Neural cell (in vitro differentiated cells): Measurements from ENCODE around the gene RASGRP4. TPM values are rescaled to one million over a fixed set of nuclear protein-coding genes. Genes with fewer than 3 reads are reported as not detected.

Experiments used
- H2AFZ ChIP-seq: fragments of 200-600, 300-800 bp; sonication (generic), shearing (Covaris generic); 2 replicates; pipeline ENCODE4 v1.6.0; 2014; ENCODE audit warnings: low read depth, mild to moderate bottlenecking, antibody characterized with exemption, low read length, moderate library complexity
- H3F3A ChIP-seq: fragments of 200-600 bp; shearing (Covaris generic); 2 replicates; pipeline ENCODE4 v1.6.1; 2016; ENCODE audit warnings: mild to moderate bottlenecking, moderate library complexity, mixed read lengths, antibody characterized with exemption, low read length; ENCODE audit not compliant: insufficient read depth, poor library complexity, severe bottlenecking
- H3K27ac ChIP-seq: fragments of 200-600, 300-800 bp; sonication (generic), shearing (Covaris generic); 2 replicates; pipeline ENCODE4 v1.5.1; 2014; ENCODE audit warnings: mild to moderate bottlenecking, low read length, moderate library complexity
- H3K27me3 ChIP-seq: fragments of 300-800, 200-600 bp; sonication (generic), shearing (Covaris generic); 2 replicates; pipeline ENCODE4 v1.6.0; 2014; ENCODE audit warnings: mild to moderate bottlenecking, low read depth, low read length, moderate library complexity; ENCODE audit not compliant: insufficient read depth
- H3K36me3 ChIP-seq: fragments of 300-800, 200-600 bp; sonication (generic), shearing (Covaris generic); 2 replicates; pipeline ENCODE4 v1.5.1; 2014; ENCODE audit warnings: mild to moderate bottlenecking, antibody characterized with exemption, low read length, moderate library complexity; ENCODE audit not compliant: insufficient read depth
- H3K4me2 ChIP-seq: fragments of 300-800, 200-600 bp; sonication (generic), shearing (Covaris generic); 2 replicates; pipeline ENCODE4 v1.6.0; 2014; ENCODE audit warnings: mild to moderate bottlenecking, low read length
- H3K4me3 ChIP-seq: fragments of 300-800, 200-600 bp; sonication (generic), shearing (Covaris generic); 2 replicates; pipeline ENCODE4 v1.5.1; 2014; ENCODE audit warnings: mild to moderate bottlenecking, low read length, moderate library complexity
- H3K79me2 ChIP-seq: fragments of 200-600 bp; shearing (Covaris generic); replicated peaks from 2 replicates; pipeline ENCODE4 v1.6.0; 2014; ENCODE audit warnings: mild to moderate bottlenecking, low read length, moderate library complexity; ENCODE audit not compliant: insufficient read depth
- H3K9ac ChIP-seq: fragments of 300-800, 200-600 bp; sonication (generic), shearing (Covaris generic); 2 replicates; pipeline ENCODE4 v1.6.1; 2016; ENCODE audit warnings: mild to moderate bottlenecking, low read length, mixed read lengths
- H3K9me2 ChIP-seq: fragments of 200-600 bp; shearing (Covaris generic); 2 replicates; pipeline ENCODE4 v1.6.1; 2016; ENCODE audit warnings: mild to moderate bottlenecking, low read length, mixed read lengths; ENCODE audit not compliant: insufficient read depth
- H3K9me3 ChIP-seq: fragments of 200-600, 300-800 bp; sonication (generic), shearing (Covaris generic); 2 replicates; pipeline ENCODE4 v1.6.1; 2016; ENCODE audit warnings: mild to moderate bottlenecking, mixed run types, low read length, moderate library complexity, mixed read lengths
- H4K20me1 ChIP-seq: fragments of 200-600 bp; shearing (Covaris generic); 2 replicates; pipeline ENCODE4 v1.6.1; 2016; ENCODE audit warnings: mild to moderate bottlenecking, mixed run types; ENCODE audit not compliant: insufficient read depth
- EP300 ChIP-seq: fragments of 450-650 bp; conservative IDR thresholded peaks from 2 replicates; pipeline ENCODE4 v1.6.1; 2014; ENCODE audit warnings: antibody characterized with exemption, mild to moderate bottlenecking, moderate library complexity; ENCODE audit not compliant: poor library complexity, severe bottlenecking
- EZH2 ChIP-seq: fragments of 200-600, 300-800 bp; shearing (Covaris generic), sonication (generic); IDR thresholded peaks from 2 replicates; pipeline ENCODE4 v1.6.1; 2014; ENCODE audit warnings: antibody characterized with exemption, low read length, borderline replicate concordance, mild to moderate bottlenecking; ENCODE audit not compliant: insufficient read depth, poor library complexity, severe bottlenecking
- MXI1 ChIP-seq: fragments of 450-650 bp; conservative IDR thresholded peaks from 2 replicates; pipeline ENCODE4 v1.6.1; 2014; ENCODE audit warnings: antibody characterized with exemption, mild to moderate bottlenecking; ENCODE audit not compliant: poor library complexity, severe bottlenecking
- POLR2AphosphoS5 ChIP-seq: IDR thresholded peaks from 2 replicates; pipeline ENCODE4 v1.6.1; 2012
- RAD21 ChIP-seq: fragments of 450-650 bp; conservative IDR thresholded peaks from 2 replicates; pipeline ENCODE4 v1.6.1; 2014; ENCODE audit warnings: antibody characterized with exemption, mild to moderate bottlenecking, moderate library complexity
- SMC3 ChIP-seq: fragments of 450-650 bp; conservative IDR thresholded peaks from 2 replicates; pipeline ENCODE4 v1.6.1; 2014; ENCODE audit warnings: antibody characterized with exemption, mild to moderate bottlenecking, moderate library complexity; ENCODE audit not compliant: poor library complexity
- TAF1 ChIP-seq: IDR thresholded peaks from 2 replicates; pipeline ENCODE4 v1.6.1; 2012; ENCODE audit warnings: low read depth
- polyA plus RNA-seq: library from polyadenylated mRNA; depleted of rRNA; stranded (reverse); fragments of >200 nt; gene quantifications from 2 replicates; pipeline ENCODE4 v1.2.3, GENCODE V29; 2014
- TF ChIP-seq, protein P1 (sequence below): IDR thresholded peaks from 2 replicates; pipeline ENCODE4 v1.6.1; 2012; ENCODE audit warnings: borderline replicate concordance
- TF ChIP-seq, protein P2 (sequence below): fragments of 450-650 bp; IDR thresholded peaks from 2 replicates; pipeline ENCODE4 v1.5.1; 2014; ENCODE audit warnings: antibody characterized with exemption, mild to moderate bottlenecking, moderate library complexity; ENCODE audit not compliant: poor library complexity, severe bottlenecking

RASGRP4 gene
- polyA plus RNA-seq, 1 donor from 2014 or later = not detected

GRCh38 chr19:38470788-38471480, 44.9 kb upstream of the RASGRP4 start:
- no peak overlapping the region for H3K27ac ChIP-seq
- no peaks in the 10 kb centered on the region for H3K27me3 ChIP-seq
- H3K9me2 ChIP-seq = no peaks in the 10 kb centered on the region
- H3K9me3 ChIP-seq = no peaks in the 10 kb centered on the region
- H3F3A ChIP-seq = no peaks in the 10 kb centered on the region
- no peak overlapping the region for H2AFZ ChIP-seq
- H3K4me2 ChIP-seq = no peak overlapping the region
- H3K79me2 ChIP-seq = no peaks in the 10 kb centered on the region
- no peak for TF ChIP-seq RAD21
- TF ChIP-seq EZH2 = no peak
- TF ChIP-seq POLR2AphosphoS5 = no peak
- TF ChIP-seq SMC3 = no peak
- TF ChIP-seq, protein P1, sequence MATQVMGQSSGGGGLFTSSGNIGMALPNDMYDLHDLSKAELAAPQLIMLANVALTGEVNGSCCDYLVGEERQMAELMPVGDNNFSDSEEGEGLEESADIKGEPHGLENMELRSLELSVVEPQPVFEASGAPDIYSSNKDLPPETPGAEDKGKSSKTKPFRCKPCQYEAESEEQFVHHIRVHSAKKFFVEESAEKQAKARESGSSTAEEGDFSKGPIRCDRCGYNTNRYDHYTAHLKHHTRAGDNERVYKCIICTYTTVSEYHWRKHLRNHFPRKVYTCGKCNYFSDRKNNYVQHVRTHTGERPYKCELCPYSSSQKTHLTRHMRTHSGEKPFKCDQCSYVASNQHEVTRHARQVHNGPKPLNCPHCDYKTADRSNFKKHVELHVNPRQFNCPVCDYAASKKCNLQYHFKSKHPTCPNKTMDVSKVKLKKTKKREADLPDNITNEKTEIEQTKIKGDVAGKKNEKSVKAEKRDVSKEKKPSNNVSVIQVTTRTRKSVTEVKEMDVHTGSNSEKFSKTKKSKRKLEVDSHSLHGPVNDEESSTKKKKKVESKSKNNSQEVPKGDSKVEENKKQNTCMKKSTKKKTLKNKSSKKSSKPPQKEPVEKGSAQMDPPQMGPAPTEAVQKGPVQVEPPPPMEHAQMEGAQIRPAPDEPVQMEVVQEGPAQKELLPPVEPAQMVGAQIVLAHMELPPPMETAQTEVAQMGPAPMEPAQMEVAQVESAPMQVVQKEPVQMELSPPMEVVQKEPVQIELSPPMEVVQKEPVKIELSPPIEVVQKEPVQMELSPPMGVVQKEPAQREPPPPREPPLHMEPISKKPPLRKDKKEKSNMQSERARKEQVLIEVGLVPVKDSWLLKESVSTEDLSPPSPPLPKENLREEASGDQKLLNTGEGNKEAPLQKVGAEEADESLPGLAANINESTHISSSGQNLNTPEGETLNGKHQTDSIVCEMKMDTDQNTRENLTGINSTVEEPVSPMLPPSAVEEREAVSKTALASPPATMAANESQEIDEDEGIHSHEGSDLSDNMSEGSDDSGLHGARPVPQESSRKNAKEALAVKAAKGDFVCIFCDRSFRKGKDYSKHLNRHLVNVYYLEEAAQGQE = no peak
- no peak for TF ChIP-seq MXI1
- no peak for TF ChIP-seq TAF1
- TF ChIP-seq, protein P2, sequence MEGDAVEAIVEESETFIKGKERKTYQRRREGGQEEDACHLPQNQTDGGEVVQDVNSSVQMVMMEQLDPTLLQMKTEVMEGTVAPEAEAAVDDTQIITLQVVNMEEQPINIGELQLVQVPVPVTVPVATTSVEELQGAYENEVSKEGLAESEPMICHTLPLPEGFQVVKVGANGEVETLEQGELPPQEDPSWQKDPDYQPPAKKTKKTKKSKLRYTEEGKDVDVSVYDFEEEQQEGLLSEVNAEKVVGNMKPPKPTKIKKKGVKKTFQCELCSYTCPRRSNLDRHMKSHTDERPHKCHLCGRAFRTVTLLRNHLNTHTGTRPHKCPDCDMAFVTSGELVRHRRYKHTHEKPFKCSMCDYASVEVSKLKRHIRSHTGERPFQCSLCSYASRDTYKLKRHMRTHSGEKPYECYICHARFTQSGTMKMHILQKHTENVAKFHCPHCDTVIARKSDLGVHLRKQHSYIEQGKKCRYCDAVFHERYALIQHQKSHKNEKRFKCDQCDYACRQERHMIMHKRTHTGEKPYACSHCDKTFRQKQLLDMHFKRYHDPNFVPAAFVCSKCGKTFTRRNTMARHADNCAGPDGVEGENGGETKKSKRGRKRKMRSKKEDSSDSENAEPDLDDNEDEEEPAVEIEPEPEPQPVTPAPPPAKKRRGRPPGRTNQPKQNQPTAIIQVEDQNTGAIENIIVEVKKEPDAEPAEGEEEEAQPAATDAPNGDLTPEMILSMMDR = no peak
- no peak for TF ChIP-seq EP300
- no peaks in the 10 kb centered on the region for H3K36me3 ChIP-seq
- H4K20me1 ChIP-seq = no peaks in the 10 kb centered on the region
- H3K9ac ChIP-seq = no peak overlapping the region
- no peak overlapping the region for H3K4me3 ChIP-seq

DNA sequence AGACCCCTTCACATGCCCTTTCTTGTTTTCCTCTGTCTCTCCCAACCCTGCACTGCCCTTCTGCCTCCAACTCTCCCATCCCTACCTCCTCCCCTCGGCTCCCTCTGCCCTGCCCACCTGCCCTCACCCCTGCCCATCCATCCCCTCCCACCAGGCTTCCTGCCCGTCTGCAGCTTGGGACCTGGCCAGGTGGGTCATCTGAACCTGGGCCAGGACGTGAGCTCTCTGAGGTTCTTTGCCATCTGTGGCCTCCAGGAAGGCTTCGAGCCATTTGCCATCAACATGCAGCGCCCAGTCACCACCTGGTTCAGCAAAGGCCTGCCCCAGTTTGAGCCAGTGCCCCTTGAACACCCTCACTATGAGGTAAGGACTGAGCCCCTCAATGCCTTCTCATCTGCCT, 43.1 kb upstream of the RASGRP4 start:
- Histone ChIP-seq H3K9me3 (no peaks in the 10 kb centered on the region), H3K79me2 (no peaks in the 10 kb centered on the region), H3K36me3 (no peaks in the 10 kb centered on the region), H4K20me1 (no peaks in the 10 kb centered on the region), H2AFZ (no peak overlapping the region), H3K27me3 (no peaks in the 10 kb centered on the region), H3K4me3 (no peak overlapping the region), H3F3A (no peaks in the 10 kb centered on the region), H3K9ac (no peak overlapping the region), H3K9me2 (no peaks in the 10 kb centered on the region), H3K4me2 (no peak overlapping the region), H3K27ac (no peak overlapping the region)
- TF ChIP-seq POLR2AphosphoS5 (no peak), RAD21 (no peak), TAF1 (no peak), EZH2 (no peak), SMC3 (no peak), MXI1 (no peak), EP300 (no peak)
- TF ChIP-seq, protein P1 = no peak
- TF ChIP-seq, protein P2 = no peak
